IMR-90 (cell line): ENCODE measurements around the gene VRTN.

Experiments used
- CEBPB ChIP-seq: IDR thresholded peaks from 2 replicates; pipeline ENCODE4 v1.6.1; 2012; ENCODE audit warnings: low read depth, low read length, improper control_type of control experiment
- CTCF ChIP-seq: conservative IDR thresholded peaks from 2 replicates; pipeline ENCODE4 v1.5.1; 2012; ENCODE audit warnings: mild to moderate bottlenecking, low read depth, low read length, improper control_type of control experiment
- POLR2A ChIP-seq: IDR thresholded peaks from 2 replicates; pipeline ENCODE4 v1.6.1; 2012; ENCODE audit warnings: mild to moderate bottlenecking, low read depth, low read length
- USF2 ChIP-seq: fragments of 150-350 bp; IDR thresholded peaks from 2 replicates; pipeline ENCODE4 v1.6.1; 2017; ENCODE audit warnings: mild to moderate bottlenecking, antibody characterized with exemption, low read length, low read depth

GRCh38 chr14:74348735-74349463 is 628 bp downstream of the VRTN start:
- TF ChIP-seq USF2 (no peak), CTCF (no peak), POLR2A (no peak), CEBPB (no peak)
